Neutrophil (primary cell): ENCODE results near the gene NCL.

ENCODE experiments used
- H3K27ac ChIP-seq: fragments of 200-600 bp; sonication (generic); 2 replicates; pipeline ENCODE4 v1.5.1; 2016; ENCODE audit warnings: mild to moderate bottlenecking, moderate library complexity
- H3K27me3 ChIP-seq: fragments of 200-600 bp; sonication (generic); 2 replicates; pipeline ENCODE4 v1.6.0; 2016; ENCODE audit warnings: mild to moderate bottlenecking
- H3K36me3 ChIP-seq: fragments of 200-600 bp; sonication (generic); 2 replicates; pipeline ENCODE4 v1.5.1; 2017
- H3K4me1 ChIP-seq, 2 experiments: fragments of 200-600 bp in 1 of 2; sonication (generic) in 1 of 2; 1 replicate in 1 of 2; 2 replicates in 1 of 2; pipeline versions ENCODE4 v1.5.1 to v1.6.1; 2013 to 2016; ENCODE audit warnings: low read depth in 1 of 2, low read length in 1 of 2, mild to moderate bottlenecking in 1 of 2, moderate library complexity in 1 of 2; ENCODE audit not compliant: control insufficient read depth in 1 of 2, insufficient read depth in 1 of 2
- H3K4me3 ChIP-seq, 2 experiments: fragments of 200-600 bp in 1 of 2; sonication (generic) in 1 of 2; 1 replicate in 1 of 2; 2 replicates in 1 of 2; pipeline ENCODE4 v1.5.1; 2013 to 2016; ENCODE audit warnings: low read depth in 1 of 2, low read length in 1 of 2, mild to moderate bottlenecking in 1 of 2, moderate library complexity in 1 of 2
- H3K9me3 ChIP-seq: fragments of 200-600 bp; sonication (generic); 2 replicates; pipeline ENCODE4 v1.5.1; 2016
- TF ChIP-seq, protein P1 (sequence below): fragments of 200-600 bp; sonication (generic); IDR thresholded peaks from 2 replicates; pipeline ENCODE4 v1.5.1; 2016; ENCODE audit warnings: antibody characterized with exemption

The NCL gene, protein sequence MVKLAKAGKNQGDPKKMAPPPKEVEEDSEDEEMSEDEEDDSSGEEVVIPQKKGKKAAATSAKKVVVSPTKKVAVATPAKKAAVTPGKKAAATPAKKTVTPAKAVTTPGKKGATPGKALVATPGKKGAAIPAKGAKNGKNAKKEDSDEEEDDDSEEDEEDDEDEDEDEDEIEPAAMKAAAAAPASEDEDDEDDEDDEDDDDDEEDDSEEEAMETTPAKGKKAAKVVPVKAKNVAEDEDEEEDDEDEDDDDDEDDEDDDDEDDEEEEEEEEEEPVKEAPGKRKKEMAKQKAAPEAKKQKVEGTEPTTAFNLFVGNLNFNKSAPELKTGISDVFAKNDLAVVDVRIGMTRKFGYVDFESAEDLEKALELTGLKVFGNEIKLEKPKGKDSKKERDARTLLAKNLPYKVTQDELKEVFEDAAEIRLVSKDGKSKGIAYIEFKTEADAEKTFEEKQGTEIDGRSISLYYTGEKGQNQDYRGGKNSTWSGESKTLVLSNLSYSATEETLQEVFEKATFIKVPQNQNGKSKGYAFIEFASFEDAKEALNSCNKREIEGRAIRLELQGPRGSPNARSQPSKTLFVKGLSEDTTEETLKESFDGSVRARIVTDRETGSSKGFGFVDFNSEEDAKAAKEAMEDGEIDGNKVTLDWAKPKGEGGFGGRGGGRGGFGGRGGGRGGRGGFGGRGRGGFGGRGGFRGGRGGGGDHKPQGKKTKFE

DNA sequence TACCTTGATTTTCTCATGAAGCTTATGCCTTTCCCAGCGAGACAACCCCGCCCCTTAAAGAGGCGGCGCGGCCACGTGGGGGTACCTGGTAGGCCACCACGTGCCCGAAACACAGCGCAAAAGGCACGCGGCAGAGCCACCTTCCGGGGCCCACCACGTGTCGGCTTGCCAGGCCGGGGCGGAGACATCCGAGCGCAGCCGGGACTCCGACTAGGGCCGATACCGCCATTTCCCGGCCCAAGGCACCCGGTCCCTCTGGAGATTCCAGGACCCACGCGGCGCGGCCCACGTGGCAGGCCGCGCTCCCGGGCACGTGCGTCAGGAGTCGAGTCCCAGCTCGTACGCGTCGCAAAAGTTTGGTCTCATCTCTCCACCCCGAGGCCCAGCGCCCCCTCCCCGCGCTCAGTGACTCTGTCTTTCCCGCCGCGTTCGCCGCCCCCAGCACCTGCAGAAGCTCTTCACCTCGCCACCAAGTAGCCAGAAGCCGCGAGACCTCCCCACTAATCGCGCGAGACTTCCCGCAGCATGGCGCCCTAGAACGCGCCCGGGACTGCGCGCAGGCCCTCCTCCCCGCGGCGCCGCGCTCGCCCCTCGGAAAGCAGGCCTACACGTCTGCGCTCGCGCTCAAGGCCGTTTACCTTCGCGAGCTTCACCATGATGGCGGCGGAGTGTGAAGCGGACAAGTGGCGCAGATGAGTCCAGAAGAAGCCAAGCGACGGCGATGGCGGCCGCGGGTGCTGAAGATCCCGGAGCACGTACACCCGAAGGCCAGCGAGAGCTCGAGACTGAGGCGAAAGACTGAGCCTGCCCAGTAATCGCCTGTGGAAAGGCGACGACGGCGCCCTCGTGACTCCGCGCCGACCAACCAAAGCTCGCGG lies at the start of gene NCL:
NCL (minus strand) TSS at position 787 of the 878 bp plus-strand sequence; CDS start at position 656, 131 bp downstream.
- no peaks in the 10 kb centered on the region for H3K27me3 ChIP-seq

DNA sequence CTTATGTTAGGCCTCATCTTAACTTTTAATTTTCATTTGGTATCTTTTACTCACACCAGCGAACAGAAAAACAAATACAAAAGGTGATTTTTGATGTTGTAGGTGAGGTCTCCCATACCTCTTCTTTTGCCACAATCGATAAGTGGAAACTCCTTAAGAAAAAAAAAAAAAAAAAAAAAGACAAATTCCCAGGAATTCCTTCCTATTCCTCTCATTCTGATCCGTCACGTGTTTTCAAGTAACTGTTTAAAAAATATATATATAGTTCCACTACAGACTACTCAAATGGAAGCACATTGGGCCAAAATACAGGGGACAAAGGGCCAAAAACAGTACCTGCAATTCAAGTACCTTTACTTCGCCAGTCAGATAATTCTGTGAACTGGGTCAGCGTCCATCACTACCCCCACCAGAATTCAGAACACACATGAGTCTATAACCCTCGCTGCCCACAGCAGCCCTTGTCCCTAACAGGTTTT lies 49.5 kb upstream of the NCL start:
- no peaks in the 10 kb centered on the region for H3K36me3 ChIP-seq
- peak overlapping the region; percentile 82 to 85 for H3K4me3 ChIP-seq
- H3K27me3 ChIP-seq: no peaks in the 10 kb centered on the region
- TF ChIP-seq, protein P1, sequence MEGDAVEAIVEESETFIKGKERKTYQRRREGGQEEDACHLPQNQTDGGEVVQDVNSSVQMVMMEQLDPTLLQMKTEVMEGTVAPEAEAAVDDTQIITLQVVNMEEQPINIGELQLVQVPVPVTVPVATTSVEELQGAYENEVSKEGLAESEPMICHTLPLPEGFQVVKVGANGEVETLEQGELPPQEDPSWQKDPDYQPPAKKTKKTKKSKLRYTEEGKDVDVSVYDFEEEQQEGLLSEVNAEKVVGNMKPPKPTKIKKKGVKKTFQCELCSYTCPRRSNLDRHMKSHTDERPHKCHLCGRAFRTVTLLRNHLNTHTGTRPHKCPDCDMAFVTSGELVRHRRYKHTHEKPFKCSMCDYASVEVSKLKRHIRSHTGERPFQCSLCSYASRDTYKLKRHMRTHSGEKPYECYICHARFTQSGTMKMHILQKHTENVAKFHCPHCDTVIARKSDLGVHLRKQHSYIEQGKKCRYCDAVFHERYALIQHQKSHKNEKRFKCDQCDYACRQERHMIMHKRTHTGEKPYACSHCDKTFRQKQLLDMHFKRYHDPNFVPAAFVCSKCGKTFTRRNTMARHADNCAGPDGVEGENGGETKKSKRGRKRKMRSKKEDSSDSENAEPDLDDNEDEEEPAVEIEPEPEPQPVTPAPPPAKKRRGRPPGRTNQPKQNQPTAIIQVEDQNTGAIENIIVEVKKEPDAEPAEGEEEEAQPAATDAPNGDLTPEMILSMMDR: no peak
- H3K27ac ChIP-seq: peak overlapping the region; percentile 83
- no peaks in the 10 kb centered on the region for H3K9me3 ChIP-seq
- peaks cover 7 to 11% of the 10 kb centered on the region in 2 experiments for H3K4me1 ChIP-seq

More for the DNA sequence above, at the start of gene NCL:
- Histone ChIP-seq H3K27ac (peak within 1 kb of the TSS; percentile 94), H3K4me1 (peaks cover 30 to 37% of the 10 kb centered on the region in 2 experiments), H3K9me3 (no peaks in the 10 kb centered on the region), H3K36me3 (peaks cover 31% of the 10 kb centered on the region), H3K4me3 (peak within 1 kb of the TSS; percentile 98)
- TF ChIP-seq, protein P1: no peak

DNA sequence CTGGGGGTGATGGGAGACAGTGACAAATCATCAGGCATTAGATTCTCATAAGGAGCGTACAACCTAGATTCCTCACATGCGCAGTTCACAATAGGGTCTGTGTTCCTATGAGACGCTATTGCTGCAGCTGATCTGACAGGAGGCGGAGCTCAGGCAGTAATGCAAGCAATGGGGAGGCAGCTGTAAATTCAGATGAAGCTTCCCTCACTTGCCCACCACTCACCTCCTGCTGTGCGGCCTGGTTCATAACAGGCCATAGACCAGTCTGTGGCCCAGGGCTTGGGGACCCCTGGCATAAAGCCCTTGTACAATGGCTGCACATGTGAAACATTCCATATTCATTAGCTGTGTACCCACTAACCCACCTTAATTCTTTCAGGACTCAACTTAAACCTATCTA lies 47.9 kb upstream of the NCL start:
- Histone ChIP-seq H3K27me3 (no peaks in the 10 kb centered on the region), H3K9me3 (no peaks in the 10 kb centered on the region), H3K27ac (no peak overlapping the region), H3K36me3 (no peaks in the 10 kb centered on the region), H3K4me1 (peaks cover 7 to 11% of the 10 kb centered on the region in 2 experiments), H3K4me3 (no peak overlapping the region)
- TF ChIP-seq, protein P1: no peak

DNA sequence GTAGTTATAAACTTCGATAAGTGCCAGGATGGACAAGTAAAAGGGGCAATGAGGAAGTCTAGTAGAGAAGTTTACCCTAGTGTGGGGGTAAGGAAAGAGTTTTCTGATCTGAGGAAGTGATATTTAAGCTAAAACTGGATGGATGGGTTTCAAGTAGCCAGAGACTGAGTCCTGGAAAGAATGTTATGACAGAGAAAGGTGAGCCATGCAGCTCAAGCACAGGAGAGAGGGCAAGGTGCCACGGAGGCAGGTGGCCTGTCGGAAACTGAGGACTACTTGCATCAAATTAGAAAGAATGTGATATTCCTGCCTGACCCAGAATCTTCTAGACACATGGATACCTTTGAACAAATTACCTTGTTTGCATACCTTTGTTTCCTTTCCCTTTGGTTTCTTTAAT lies 39.5 kb upstream of the NCL start:
- H3K4me1 ChIP-seq: no peaks in the 10 kb centered on the region
- H3K9me3 ChIP-seq: no peaks in the 10 kb centered on the region
- H3K36me3 ChIP-seq: no peaks in the 10 kb centered on the region
- no peak overlapping the region for H3K4me3 ChIP-seq
- no peaks in the 10 kb centered on the region for H3K27me3 ChIP-seq
- H3K27ac ChIP-seq: no peak overlapping the region
- TF ChIP-seq, protein P1: no peak

DNA sequence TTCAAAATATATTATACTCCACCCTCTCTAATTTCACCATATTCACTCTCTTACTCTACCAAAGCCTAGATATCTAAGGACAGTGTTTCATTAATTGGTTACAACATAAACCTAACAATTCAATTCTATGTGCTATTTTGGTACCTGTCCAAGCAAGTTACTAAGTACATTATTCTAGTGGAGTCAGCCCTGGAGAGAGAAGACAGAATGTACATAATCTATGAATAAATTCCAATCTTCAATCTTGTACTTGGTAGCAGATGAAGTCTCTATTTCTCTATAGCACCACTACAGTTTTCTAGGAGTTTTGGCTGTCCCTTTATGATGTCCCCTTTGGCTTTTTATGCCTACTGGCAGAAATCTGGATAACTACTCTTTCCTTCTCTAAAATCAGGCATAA lies 38.3 kb upstream of the NCL start:
- no peaks in the 10 kb centered on the region for H3K4me1 ChIP-seq

More for the DNA sequence above, 38.3 kb upstream of the NCL start:
- Histone ChIP-seq H3K9me3 (no peaks in the 10 kb centered on the region), H3K4me3 (no peak overlapping the region), H3K27me3 (no peaks in the 10 kb centered on the region), H3K36me3 (no peaks in the 10 kb centered on the region), H3K27ac (no peak overlapping the region)
- TF ChIP-seq, protein P1: no peak
